Umbilical cord (tissue), 2 donors: ENCODE results near the gene RGR. TPM values are rescaled to one million over a fixed set of nuclear protein-coding genes. Genes with fewer than 3 reads are reported as not detected.

Experiments
- DNase-seq: peaks from one replicate; pipeline ENCODE4 v3.0.0-alpha.2; 2015; ENCODE audit warnings: low spot score
- total RNA-seq: library from RNA; depleted of rRNA; stranded (reverse); fragments of >200 nt; gene quantifications from one replicate; pipeline ENCODE4 v1.2.3, GENCODE V29; 2014; ENCODE audit warnings: low replicate concordance; ENCODE audit not compliant: insufficient read depth

The RGR gene, protein sequence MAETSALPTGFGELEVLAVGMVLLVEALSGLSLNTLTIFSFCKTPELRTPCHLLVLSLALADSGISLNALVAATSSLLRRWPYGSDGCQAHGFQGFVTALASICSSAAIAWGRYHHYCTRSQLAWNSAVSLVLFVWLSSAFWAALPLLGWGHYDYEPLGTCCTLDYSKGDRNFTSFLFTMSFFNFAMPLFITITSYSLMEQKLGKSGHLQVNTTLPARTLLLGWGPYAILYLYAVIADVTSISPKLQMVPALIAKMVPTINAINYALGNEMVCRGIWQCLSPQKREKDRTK
- 2.2 TPM for total RNA-seq

- DNase-seq = no peak
Measured at GRCh38 chr10:84244651-84245270, at the start of gene RGR. RGR (plus strand) TSS chr10:84245053; CDS start chr10:84245091, 38 bp downstream.

DNA sequence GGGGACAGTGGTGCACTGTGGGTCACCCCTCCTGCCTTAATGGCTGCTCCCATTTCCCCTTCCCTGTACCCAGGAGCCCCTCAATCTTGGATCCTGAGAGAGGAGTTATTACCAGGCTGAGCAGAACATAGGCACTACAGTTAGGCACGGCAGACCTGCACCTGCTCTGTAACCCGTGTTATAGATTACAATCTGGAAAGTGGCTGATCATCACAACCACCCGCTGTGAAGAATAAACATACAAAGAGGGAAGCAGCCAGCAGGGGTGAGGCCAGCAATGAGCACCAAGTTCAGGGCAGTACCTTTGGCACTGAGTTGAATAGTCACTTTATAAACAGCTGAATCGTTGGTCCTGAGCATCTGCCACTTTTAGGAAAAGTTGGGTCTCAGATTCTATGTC, 48.8 kb upstream of the RGR start:
- no peak for DNase-seq

DNA sequence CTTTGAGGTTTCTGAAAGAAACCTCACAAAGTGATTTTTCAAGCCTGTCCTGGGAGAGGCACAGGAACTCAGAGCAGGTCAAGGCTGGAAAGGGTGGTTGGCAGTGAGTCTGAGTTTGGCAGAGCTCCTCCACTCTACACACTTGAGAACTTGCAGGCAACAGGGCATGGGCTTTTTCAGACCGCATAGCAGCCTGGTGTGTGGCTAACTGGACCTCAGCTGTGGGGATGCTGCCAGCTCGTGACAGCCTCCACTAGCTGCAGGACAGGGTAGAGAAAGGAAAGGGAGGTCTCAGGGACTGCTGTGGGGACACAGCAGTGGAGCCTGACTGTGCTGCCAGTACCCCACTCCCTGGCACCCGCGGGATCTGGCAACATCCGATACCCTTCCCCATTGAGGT, 47.9 kb upstream of the RGR start:
- DNase-seq = no peak

DNA sequence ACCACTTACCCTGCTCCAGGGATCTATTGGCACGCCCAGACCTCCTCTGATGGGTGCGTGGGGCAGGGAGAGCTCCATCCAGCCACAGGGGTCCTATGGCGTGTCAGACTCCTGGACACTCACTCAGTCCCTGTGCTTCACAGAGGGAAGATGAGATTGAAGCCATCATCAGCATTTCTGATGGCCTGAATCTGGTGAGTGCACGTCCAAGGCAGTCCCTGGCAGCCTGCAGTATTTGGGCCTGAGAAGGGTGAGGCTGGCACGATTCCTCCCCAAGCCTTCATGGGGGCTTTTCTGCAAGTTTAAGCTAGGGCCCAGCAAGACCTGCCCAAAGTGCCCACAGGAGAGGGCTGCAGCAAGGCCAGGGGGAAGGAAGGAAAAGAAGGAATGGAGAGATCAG, 47.2 kb upstream of the RGR start:
- DNase-seq = no peak

DNA sequence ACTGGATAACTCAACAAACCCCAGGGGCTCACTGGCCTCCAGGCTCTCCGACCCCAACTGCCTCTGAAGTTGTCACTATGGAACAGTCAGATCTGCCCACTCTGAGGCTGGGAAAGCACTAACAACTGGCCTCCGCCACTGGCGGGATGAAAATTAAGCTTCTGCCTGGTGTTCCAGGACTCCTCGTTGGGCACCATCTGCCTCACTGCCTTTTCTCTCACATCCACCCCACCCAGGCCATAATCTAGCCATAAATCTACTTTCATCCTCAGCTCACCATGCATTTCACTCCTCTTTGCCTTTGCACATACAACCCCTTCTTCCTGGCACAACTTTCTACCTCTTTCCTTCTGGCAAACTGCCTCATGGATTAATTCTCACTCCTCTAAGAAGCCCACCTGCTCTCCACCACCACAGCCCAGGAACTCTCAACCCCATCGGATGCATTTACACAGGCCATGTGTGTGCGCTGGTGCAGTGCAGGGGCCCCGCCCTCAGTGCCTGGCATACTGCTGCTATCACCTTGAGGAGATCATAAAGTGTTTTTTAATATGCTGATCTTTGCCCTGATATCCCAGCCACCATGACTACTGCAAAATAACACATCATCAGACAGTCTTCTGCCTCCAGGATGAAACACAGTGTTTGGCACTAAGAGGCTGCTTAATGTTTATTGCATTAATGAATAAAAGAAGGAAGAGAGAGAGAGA, 46.5 kb upstream of the RGR start:
- no peak for DNase-seq

GRCh38 chr10:84200537-84201243, 44.2 kb upstream of the RGR start:
- no peak for DNase-seq

GRCh38 chr10:84201244-84201606, 43.6 kb upstream of the RGR start:
- no peak for DNase-seq

DNA sequence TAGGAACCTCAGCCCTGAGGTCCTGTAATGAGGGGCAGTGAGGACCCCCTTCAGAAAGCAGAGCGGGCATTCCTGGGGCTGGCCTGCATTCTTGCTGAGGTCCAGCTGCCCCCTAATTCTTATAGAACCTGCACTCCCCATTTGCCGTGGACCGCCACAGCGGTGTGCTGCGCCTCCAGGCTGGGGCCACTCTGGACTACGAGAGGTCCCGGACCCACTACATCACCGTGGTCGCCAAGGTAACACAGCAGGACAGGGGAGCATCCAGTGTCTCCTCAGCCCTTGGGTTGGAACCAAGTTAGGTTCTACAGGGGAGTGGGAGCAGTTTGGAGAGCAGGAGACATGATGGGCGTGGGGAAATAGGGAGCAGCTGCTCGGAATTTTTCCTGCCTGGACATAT, 43.2 kb upstream of the RGR start:
- DNase-seq = no peak

GRCh38 chr10:84202349-84202748, 42.5 kb upstream of the RGR start:
- DNase-seq = no peak

DNA sequence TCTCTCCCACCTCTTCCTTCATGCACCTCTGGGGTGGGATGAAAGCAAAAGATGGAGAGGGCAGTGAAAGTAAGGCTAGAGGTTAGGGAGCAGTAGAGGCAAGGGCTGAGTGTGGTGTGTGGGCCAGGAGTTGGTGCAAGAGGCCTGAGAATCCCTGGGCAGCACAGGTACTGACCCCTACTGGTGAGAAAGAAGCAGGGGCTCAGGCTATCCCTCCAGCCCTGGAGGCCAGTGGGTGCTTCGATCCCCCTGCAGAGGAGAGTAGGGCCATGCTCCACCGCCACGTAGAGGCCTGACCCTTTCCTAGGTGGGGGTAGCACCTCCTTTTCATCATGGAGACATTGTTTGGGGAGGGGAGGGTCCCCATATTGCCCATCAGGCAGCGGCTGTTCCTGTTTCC, 40.7 kb upstream of the RGR start:
- DNase-seq = no peak

GRCh38 chr10:84204610-84205009, 40.2 kb upstream of the RGR start:
- no peak for DNase-seq

GRCh38 chr10:84205049-84205852, 39.6 kb upstream of the RGR start:
- DNase-seq = peak; percentile 6

- no peak for DNase-seq
Measured at GRCh38 chr10:84205853-84206525, 38.9 kb upstream of the RGR start.

DNA sequence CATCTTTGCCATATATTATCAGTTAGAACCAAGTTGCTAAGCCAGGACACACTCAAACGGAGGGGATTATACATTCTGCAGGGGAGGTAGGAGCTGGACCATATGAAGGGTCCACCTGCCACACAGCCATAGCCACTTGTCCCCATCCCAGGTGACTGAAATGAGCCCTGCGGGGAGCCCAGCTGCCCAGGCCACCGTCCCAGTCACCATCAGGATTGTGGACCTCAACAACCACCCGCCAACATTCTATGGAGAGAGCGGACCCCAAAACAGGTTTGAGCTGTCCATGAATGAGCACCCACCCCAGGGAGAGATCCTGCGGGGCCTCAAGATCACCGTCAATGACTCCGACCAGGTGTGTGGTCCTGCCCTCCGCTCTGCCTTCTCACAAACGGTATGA, 36.8 kb upstream of the RGR start:
- DNase-seq = no peak

- DNase-seq = no peak
Measured at GRCh38 chr10:84211566-84211965, 33.3 kb upstream of the RGR start.

- DNase-seq = no peak
Measured at GRCh38 chr10:84212014-84212413, 32.8 kb upstream of the RGR start.

DNA sequence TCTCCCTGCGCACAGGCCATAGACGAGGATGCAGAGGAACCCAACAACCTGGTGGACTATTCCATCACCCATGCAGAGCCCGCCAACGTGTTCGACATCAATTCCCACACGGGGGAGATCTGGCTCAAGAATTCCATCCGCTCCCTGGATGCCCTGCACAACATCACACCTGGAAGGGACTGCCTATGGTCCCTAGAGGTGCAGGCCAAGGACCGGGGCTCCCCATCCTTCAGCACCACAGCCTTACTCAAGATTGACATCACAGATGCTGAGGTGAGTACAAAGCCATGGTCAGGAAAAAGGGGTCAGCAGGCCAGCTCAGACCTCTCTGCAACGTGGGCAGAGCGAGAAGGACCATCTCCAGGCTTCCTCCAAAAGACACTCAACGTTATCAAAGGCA, 31.8 kb upstream of the RGR start:
- DNase-seq = no peak

DNA sequence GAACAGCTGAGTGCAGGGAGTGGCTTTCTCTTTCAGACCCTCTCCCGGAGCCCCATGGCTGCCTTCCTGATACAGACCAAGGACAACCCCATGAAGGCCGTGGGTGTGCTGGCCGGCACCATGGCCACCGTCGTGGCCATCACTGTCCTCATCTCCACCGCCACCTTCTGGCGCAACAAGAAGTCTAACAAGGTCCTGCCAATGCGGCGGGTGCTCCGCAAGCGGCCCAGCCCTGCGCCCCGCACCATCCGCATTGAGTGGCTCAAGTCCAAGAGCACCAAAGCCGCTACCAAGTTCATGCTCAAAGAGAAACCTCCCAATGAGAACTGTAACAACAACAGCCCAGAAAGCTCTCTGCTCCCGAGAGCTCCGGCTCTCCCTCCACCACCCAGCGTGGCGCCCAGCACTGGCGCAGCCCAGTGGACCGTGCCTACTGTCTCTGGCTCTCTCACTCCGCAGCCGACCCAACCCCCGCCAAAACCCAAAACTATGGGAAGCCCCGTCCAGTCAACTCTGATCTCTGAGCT, 30.7 kb upstream of the RGR start:
- no peak for DNase-seq

GRCh38 chr10:84214612-84215235, 30.1 kb upstream of the RGR start:
- no peak for DNase-seq

- no peak for DNase-seq
Measured at GRCh38 chr10:84216834-84217233, 28.0 kb upstream of the RGR start.
